OCI-LY7 (cell line): Measurements from ENCODE around the gene LRRC1.

ENCODE experiments used
- EZH2phosphoT487 ChIP-seq: fragments of 200-600 bp; sonication (generic); IDR thresholded peaks from 2 replicates; pipeline ENCODE4 v1.6.1; 2018; ENCODE audit warnings: low read depth, borderline replicate concordance, mild to moderate bottlenecking, mixed run types, antibody characterized with exemption, low read length, moderate library complexity, mixed read lengths
- TF ChIP-seq, protein P1 (sequence below): fragments of 200-600 bp; sonication (generic); conservative IDR thresholded peaks from 2 replicates; pipeline ENCODE4 v1.5.1; 2014; ENCODE audit warnings: mild to moderate bottlenecking, antibody characterized with exemption, low read length, moderate library complexity, mixed read lengths

DNA sequence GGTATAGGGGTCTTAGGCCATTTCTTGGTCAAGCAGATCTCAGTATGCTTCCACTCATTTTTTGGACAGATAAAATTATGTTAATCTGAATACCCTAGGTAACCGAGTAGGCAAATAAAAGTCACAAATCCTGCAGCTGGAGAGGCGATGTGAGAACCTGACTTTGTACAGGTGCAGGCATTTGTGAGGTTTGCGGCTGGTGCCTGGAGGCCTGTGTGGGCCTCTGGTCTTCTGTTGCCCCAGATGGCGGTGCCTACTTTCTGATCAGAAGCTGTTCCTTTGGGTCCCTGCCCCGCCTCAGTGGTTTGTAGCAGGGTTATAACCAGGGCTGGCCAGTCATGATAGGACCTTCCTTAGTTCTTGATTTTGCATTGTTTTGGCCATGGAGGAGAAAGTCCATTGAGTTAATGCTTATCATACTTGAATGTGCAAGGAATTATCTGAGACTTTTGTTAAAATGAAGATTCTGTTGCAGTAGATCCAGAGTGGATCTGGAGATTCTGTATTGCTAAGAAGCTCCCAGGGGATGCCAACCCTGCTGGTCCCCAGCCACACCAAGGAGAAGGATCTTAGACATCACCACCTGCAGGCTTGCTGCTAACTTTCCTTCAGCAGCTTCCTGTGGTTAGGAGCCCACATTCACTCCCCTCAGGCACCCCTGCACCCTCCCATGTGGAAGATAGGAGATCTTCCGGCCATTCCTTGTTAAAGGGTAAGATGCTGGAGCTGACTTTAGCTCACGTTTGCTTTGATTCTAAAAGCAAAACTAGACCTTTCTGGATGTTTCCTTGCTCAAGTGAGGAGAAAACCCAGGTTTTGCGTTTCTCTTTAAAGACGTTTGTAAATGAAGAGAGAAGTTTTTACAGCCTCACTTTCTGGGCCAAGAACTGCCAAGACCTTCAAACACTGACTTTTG is 50.7 kb downstream of the LRRC1 start:
- TF ChIP-seq, protein P1, sequence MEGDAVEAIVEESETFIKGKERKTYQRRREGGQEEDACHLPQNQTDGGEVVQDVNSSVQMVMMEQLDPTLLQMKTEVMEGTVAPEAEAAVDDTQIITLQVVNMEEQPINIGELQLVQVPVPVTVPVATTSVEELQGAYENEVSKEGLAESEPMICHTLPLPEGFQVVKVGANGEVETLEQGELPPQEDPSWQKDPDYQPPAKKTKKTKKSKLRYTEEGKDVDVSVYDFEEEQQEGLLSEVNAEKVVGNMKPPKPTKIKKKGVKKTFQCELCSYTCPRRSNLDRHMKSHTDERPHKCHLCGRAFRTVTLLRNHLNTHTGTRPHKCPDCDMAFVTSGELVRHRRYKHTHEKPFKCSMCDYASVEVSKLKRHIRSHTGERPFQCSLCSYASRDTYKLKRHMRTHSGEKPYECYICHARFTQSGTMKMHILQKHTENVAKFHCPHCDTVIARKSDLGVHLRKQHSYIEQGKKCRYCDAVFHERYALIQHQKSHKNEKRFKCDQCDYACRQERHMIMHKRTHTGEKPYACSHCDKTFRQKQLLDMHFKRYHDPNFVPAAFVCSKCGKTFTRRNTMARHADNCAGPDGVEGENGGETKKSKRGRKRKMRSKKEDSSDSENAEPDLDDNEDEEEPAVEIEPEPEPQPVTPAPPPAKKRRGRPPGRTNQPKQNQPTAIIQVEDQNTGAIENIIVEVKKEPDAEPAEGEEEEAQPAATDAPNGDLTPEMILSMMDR, result no peak
- TF ChIP-seq EZH2phosphoT487, result no peak
